GM23338 (cell line): ENCODE results near the gene PXK. TPM values are rescaled to one million over a fixed set of nuclear protein-coding genes. Genes with fewer than 3 reads are reported as not detected.

Experiments
- ATAC-seq: fragments of 200-7000 bp; cut with Tn5 transposase; 3 replicates; pipeline ENCODE4 v1.9.1; 2020
- DNase-seq: peaks from one replicate; pipeline ENCODE4 v3.0.0-alpha.2; 2015; ENCODE audit warnings: low spot score
- H2AFZ ChIP-seq: fragments of 200-600 bp; sonication (generic); 2 replicates; pipeline ENCODE4 v1.8.0; 2016; ENCODE audit warnings: antibody characterized with exemption, mild to moderate bottlenecking, moderate library complexity
- H3F3A ChIP-seq: fragments of 200-600 bp; sonication (generic); replicated peaks from 2 replicates; pipeline ENCODE4 v1.8.0; 2017; ENCODE audit warnings: antibody characterized with exemption, mixed run types, low read depth
- H3K27ac ChIP-seq: fragments of 200-600 bp; sonication (generic); 2 replicates; pipeline ENCODE4 v1.6.1; 2016; ENCODE audit warnings: low read depth
- H3K27me3 ChIP-seq: fragments of 200-600 bp; sonication (generic); 2 replicates; pipeline ENCODE4 v1.8.0; 2016; ENCODE audit warnings: mild to moderate bottlenecking, mixed run types, moderate library complexity; ENCODE audit not compliant: insufficient read depth
- H3K36me3 ChIP-seq: fragments of 200-600 bp; sonication (generic); 2 replicates; pipeline ENCODE4 v1.8.0; 2016; ENCODE audit warnings: mild to moderate bottlenecking; ENCODE audit not compliant: insufficient read depth
- H3K4me1 ChIP-seq: fragments of 200-600 bp; sonication (generic); 2 replicates; pipeline ENCODE4 v1.8.0; 2016; ENCODE audit warnings: mild to moderate bottlenecking, moderate library complexity; ENCODE audit not compliant: insufficient read depth
- H3K4me2 ChIP-seq: fragments of 200-600 bp; sonication (generic); 2 replicates; pipeline ENCODE4 v1.7.1; 2017; ENCODE audit warnings: mixed run types
- H3K4me3 ChIP-seq: fragments of 200-600 bp; sonication (generic); 2 replicates; pipeline ENCODE4 v1.6.1; 2016; ENCODE audit warnings: mixed run types
- H3K79me2 ChIP-seq: fragments of 200-600 bp; sonication (generic); replicated peaks from 2 replicates; pipeline ENCODE4 v1.8.0; 2017; ENCODE audit warnings: mild to moderate bottlenecking; ENCODE audit not compliant: insufficient read depth
- H3K9me2 ChIP-seq: fragments of 200-600 bp; sonication (generic); 2 replicates; pipeline ENCODE4 v1.8.0; 2017; ENCODE audit not compliant: insufficient read depth
- H4K20me1 ChIP-seq: fragments of 200-600 bp; sonication (generic); replicated peaks from 2 replicates; pipeline ENCODE4 v1.8.0; 2017; ENCODE audit warnings: mild to moderate bottlenecking; ENCODE audit not compliant: insufficient read depth
- H3K27ac Mint-ChIP-seq: 2 replicates; pipeline ENCODE4 v1.8.0; 2020; ENCODE audit warnings: inconsistent platforms, mild to moderate bottlenecking, moderate library complexity, mixed read lengths
- H3K27me3 Mint-ChIP-seq: 3 replicates; pipeline ENCODE4 v1.8.0; 2022; ENCODE audit warnings: low read depth, mild to moderate bottlenecking, moderate library complexity, mixed read lengths, inconsistent platforms; ENCODE audit not compliant: insufficient read depth, poor library complexity
- H3K36me3 Mint-ChIP-seq: 3 replicates; pipeline ENCODE4 v1.8.0; 2021; ENCODE audit warnings: low read depth, mild to moderate bottlenecking, inconsistent platforms, moderate library complexity, mixed read lengths
- H3K4me1 Mint-ChIP-seq: 3 replicates; pipeline ENCODE4 v1.8.0; 2020; ENCODE audit warnings: mild to moderate bottlenecking, inconsistent platforms, mixed read lengths
- H3K4me3 Mint-ChIP-seq: 3 replicates; pipeline ENCODE4 v1.8.0; 2021; ENCODE audit warnings: moderate library complexity, mild to moderate bottlenecking, inconsistent platforms, mixed read lengths
- H3K9me3 Mint-ChIP-seq: 3 replicates; pipeline ENCODE4 v1.8.0; 2020; ENCODE audit warnings: moderate library complexity, mild to moderate bottlenecking, inconsistent platforms, mixed read lengths
- CREB1 ChIP-seq: fragments of 250-450 bp; sonication (Bioruptor Pico); IDR thresholded peaks from 2 replicates; pipeline ENCODE4 v1.5.0; 2020; ENCODE audit warnings: low read depth, mild to moderate bottlenecking, moderate library complexity
- CTCF ChIP-seq, 2 experiments: fragments of 200-600 bp in 1 of 2; sonication (generic) in 1 of 2; conservative IDR thresholded peaks; 2 replicates each; pipeline versions ENCODE4 v1.5.1 to v1.6.1; 2016 to 2017; ENCODE audit warnings: antibody characterized with exemption in 2 of 2, low read depth in 2 of 2, mild to moderate bottlenecking in 2 of 2, moderate library complexity in 1 of 2
- ETS1 ChIP-seq: IDR thresholded peaks from 2 replicates; pipeline ENCODE4 v1.6.1; 2016; ENCODE audit warnings: antibody characterized with exemption
- EZH2 ChIP-seq: fragments of 200-600 bp; sonication (generic); IDR thresholded peaks from one replicate; pipeline ENCODE4 v1.8.0; 2017; ENCODE audit warnings: antibody characterized with exemption, mild to moderate bottlenecking, low read depth; ENCODE audit not compliant: unreplicated experiment
- EZH2phosphoT487 ChIP-seq: fragments of 200-600 bp; sonication (generic); IDR thresholded peaks from one replicate; pipeline ENCODE4 v1.8.1; 2018; ENCODE audit warnings: antibody characterized with exemption; ENCODE audit not compliant: unreplicated experiment
- JUNB ChIP-seq: IDR thresholded peaks from one replicate; pipeline ENCODE4 v1.6.1; 2016; ENCODE audit warnings: antibody characterized with exemption; ENCODE audit not compliant: unreplicated experiment
- NANOG ChIP-seq: IDR thresholded peaks from 2 replicates; pipeline ENCODE4 v1.6.1; 2016; ENCODE audit warnings: antibody characterized with exemption, borderline replicate concordance
- POLR2AphosphoS5 ChIP-seq: IDR thresholded peaks from 2 replicates; pipeline ENCODE4 v1.6.1; 2016; ENCODE audit warnings: antibody characterized with exemption, low read depth
- REST ChIP-seq: IDR thresholded peaks from one replicate; pipeline ENCODE4 v1.6.1; 2018; ENCODE audit warnings: antibody characterized with exemption; ENCODE audit not compliant: unreplicated experiment
- STAT1 ChIP-seq: IDR thresholded peaks from one replicate; pipeline ENCODE4 v1.6.1; 2016; ENCODE audit warnings: antibody characterized with exemption; ENCODE audit not compliant: unreplicated experiment
- ZNF114 ChIP-seq: fragments of 250-450 bp; sonication (Bioruptor Pico); IDR thresholded peaks from 2 replicates; pipeline ENCODE4 v1.5.0; 2020; ENCODE audit warnings: mild to moderate bottlenecking, moderate library complexity
- polyA plus RNA-seq: library from polyadenylated mRNA; unstranded; fragments of >200 nt; fragmentation: Nextera tagmentation; extraction: Ambion mirVana; gene quantifications from 2 replicates; pipeline ENCODE4 v1.2.1, GENCODE V29; 2016
- total RNA-seq: library from RNA; depleted of rRNA; stranded (reverse); fragments of >200 nt; shearing (Covaris generic); gene quantifications from 2 replicates; pipeline ENCODE4 v1.2.3, GENCODE V29; 2014
- TF ChIP-seq, protein P1 (sequence below): fragments of 250-450 bp; sonication (Bioruptor Pico); IDR thresholded peaks from 2 replicates; pipeline ENCODE4 v1.5.0; 2020; ENCODE audit warnings: mild to moderate bottlenecking, moderate library complexity

Gene PXK
- total and polyA plus RNA-seq, 2 experiments from 2014 or later = 6.4 to 6.5 TPM

- Histone ChIP-seq H3K9me2 (no peaks in the 10 kb centered on the region), H3K4me2 (no peak overlapping the region), H3K79me2 (no peaks in the 10 kb centered on the region), H3F3A (no peaks in the 10 kb centered on the region), H3K4me3 (no peak overlapping the region), H4K20me1 (no peaks in the 10 kb centered on the region), H3K36me3 (no peaks in the 10 kb centered on the region), H3K27ac (no peak overlapping the region), H2AFZ (no peak overlapping the region), H3K27me3 (no peaks in the 10 kb centered on the region), H3K4me1 (no peaks in the 10 kb centered on the region; the same call in 1 of the 2 replicates)
- Mint-ChIP-seq H3K27ac (no peak overlapping the region), H3K27me3 (peaks cover 8% of the 10 kb centered on the region), H3K4me3 (no peak overlapping the region), H3K36me3 (no peaks in the 10 kb centered on the region), H3K4me1 (peaks cover 18% of the 10 kb centered on the region), H3K9me3 (no peaks in the 10 kb centered on the region)
- ATAC-seq = no peak
- TF ChIP-seq CREB1 (CRISPR knock-in tag) (no peak), CTCF (conservative IDR thresholded peaks at IDR 0.05; ENCODE audit: low read depth in 2 of 2) (no peak), ETS1 (no peak), EZH2phosphoT487 (no peak), JUNB (no peak), STAT1 (no peak), NANOG (no peak), POLR2AphosphoS5 (no peak), EZH2 (no peak), REST (no peak), ZNF114 (no peak)
- TF ChIP-seq, protein P1, sequence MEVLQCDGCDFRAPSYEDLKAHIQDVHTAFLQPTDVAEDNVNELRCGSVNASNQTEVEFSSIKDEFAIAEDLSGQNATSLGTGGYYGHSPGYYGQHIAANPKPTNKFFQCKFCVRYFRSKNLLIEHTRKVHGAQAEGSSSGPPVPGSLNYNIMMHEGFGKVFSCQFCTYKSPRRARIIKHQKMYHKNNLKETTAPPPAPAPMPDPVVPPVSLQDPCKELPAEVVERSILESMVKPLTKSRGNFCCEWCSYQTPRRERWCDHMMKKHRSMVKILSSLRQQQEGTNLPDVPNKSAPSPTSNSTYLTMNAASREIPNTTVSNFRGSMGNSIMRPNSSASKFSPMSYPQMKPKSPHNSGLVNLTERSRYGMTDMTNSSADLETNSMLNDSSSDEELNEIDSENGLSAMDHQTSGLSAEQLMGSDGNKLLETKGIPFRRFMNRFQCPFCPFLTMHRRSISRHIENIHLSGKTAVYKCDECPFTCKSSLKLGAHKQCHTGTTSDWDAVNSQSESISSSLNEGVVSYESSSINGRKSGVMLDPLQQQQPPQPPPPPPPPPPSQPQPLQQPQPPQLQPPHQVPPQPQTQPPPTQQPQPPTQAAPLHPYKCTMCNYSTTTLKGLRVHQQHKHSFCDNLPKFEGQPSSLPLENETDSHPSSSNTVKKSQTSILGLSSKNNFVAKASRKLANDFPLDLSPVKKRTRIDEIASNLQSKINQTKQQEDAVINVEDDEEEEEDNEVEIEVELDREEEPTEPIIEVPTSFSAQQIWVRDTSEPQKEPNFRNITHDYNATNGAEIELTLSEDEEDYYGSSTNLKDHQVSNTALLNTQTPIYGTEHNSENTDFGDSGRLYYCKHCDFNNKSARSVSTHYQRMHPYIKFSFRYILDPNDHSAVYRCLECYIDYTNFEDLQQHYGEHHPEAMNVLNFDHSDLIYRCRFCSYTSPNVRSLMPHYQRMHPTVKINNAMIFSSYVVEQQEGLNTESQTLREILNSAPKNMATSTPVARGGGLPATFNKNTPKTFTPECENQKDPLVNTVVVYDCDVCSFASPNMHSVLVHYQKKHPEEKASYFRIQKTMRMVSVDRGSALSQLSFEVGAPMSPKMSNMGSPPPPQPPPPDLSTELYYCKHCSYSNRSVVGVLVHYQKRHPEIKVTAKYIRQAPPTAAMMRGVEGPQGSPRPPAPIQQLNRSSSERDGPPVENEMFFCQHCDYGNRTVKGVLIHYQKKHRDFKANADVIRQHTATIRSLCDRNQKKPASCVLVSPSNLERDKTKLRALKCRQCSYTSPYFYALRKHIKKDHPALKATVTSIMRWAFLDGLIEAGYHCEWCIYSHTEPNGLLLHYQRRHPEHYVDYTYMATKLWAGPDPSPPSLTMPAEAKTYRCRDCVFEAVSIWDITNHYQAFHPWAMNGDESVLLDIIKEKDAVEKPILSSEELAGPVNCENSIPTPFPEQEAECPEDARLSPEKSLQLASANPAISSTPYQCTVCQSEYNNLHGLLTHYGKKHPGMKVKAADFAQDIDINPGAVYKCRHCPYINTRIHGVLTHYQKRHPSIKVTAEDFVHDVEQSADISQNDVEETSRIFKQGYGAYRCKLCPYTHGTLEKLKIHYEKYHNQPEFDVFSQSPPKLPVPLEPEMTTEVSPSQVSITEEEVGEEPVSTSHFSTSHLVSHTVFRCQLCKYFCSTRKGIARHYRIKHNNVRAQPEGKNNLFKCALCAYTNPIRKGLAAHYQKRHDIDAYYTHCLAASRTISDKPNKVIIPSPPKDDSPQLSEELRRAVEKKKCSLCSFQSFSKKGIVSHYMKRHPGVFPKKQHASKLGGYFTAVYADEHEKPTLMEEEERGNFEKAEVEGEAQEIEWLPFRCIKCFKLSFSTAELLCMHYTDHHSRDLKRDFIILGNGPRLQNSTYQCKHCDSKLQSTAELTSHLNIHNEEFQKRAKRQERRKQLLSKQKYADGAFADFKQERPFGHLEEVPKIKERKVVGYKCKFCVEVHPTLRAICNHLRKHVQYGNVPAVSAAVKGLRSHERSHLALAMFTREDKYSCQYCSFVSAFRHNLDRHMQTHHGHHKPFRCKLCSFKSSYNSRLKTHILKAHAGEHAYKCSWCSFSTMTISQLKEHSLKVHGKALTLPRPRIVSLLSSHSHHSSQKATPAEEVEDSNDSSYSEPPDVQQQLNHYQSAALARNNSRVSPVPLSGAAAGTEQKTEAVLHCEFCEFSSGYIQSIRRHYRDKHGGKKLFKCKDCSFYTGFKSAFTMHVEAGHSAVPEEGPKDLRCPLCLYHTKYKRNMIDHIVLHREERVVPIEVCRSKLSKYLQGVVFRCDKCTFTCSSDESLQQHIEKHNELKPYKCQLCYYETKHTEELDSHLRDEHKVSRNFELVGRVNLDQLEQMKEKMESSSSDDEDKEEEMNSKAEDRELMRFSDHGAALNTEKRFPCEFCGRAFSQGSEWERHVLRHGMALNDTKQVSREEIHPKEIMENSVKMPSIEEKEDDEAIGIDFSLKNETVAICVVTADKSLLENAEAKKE (CRISPR knock-in tag) = no peak
- DNase-seq = no peak
Observed at GRCh38 chr3:58411851-58412830, 79.4 kb downstream of the PXK start.
